ENCODE results near the gene APBB1IP.
"Not testable (repeated sequence)": the region's sequence is repeated elsewhere in the genome, so short reads cannot be mapped to it uniquely, and the experiment has no call there.

APBB1IP gene

DNA sequence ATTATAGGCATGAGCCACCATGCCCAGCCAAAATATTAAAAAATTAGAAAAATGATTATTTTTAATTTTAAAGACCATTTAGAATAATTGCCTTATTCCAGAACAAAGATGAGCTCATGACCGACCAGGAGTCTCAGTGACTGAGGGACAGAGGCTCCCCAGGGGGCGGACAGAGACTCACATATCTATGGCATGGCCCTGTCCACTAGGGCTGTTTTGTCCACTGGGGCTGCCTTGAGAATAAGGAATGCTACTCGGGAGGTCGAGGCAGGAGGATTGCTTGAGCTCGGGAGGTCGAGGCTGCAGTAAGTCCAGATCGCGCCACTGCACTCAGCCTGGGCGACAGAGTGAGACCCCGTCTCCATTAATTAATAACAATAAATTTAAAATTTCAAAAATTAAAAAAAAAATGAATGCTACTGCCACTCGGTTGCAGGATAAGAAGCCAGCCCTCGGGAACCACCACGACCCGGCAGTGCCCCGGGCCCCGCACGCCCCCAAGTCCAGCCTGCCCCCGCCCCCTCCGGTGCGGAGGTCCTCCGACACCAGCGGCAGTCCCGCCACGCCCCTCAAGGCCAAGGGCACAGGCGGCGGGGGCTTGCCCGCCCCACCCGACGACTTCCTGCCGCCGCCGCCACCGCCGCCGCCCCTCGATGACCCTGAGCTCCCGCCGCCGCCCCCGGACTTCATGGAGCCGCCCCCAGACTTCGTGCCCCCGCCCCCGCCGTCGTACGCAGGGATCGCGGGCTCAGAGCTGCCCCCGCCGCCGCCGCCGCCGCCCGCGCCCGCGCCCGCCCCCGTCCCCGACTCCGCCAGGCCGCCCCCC, 128.6 kb downstream of the APBB1IP start:
- no peak for DNase-seq (ENCODE audit: low read depth)

DNA sequence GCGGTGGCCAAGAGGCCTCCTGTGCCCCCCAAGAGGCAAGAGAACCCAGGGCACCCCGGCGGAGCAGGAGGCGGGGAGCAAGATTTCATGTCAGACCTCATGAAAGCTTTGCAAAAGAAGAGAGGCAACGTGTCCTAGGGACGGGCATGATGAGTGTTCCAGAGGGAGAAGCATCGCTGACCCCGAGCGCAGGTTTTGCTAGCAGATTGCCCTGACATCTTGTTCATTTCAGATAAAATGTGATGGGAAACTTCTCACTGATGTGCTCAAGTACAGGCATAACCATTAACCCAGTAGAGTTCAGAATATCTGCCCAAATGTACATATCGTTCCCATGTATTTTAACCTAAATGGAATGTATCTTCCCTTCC, 129.2 kb downstream of the APBB1IP start:
- no peak for DNase-seq (ENCODE audit: low read depth)

DNA sequence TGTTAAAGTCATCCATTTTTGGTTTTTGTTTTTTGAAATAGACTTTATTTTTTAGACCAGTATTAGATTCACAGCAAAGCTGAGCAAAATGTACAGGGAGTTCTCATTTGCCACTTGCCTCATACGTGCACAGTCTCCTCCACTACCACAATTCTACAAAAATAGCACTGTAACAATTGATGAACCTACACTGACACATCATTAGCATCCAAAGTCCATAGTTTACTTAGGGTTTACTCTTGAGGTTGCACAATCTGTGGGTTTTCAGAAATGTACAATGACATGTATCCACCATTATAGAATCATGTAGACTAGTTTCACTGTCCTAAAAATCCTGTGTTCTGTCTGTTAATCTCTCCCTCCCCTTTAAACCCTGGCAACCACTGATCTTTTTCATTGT, 133.5 kb downstream of the APBB1IP start:
- no peak for DNase-seq (ENCODE audit: low read depth)

DNA sequence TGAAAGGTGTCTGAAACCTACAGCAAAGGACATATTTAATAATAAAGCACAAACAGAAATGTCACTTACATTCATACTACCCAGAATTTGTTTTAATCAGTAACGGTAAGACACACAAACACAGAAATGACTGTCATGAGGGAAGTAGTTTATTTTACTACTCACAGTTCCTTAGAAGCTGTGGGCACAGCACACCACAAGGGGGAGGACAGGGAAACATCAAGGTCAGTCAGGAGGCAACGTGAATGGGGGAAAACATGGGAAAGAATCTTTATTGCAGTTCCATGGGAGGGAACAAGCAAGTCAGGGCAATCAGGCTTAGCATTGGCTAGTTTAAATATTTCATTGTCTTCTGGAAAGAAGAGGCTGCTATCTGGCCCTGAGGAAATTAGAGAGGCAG, 135.5 kb downstream of the APBB1IP start:
- DNase-seq (ENCODE audit: low read depth) = no peak

DNA sequence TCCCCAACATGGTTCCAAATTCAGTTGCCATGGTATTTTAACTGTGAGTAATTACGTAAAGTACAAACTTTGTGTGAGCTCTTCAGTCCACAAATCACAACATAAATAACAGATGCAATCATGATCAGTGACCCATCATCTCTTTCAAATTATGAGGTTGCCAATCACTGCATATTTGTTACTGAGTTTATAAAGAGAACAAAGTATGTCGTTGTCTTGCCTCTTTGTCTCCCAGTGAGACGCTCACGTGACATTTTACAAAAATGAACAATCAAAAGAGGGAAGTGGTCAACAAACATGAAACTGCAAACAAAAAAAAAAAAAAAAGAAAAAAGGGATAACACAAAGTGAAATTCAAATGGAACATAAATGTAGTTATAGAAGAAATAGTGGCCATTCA, 136.6 kb downstream of the APBB1IP start:
- DNase-seq (ENCODE audit: low read depth) = no peak

DNA sequence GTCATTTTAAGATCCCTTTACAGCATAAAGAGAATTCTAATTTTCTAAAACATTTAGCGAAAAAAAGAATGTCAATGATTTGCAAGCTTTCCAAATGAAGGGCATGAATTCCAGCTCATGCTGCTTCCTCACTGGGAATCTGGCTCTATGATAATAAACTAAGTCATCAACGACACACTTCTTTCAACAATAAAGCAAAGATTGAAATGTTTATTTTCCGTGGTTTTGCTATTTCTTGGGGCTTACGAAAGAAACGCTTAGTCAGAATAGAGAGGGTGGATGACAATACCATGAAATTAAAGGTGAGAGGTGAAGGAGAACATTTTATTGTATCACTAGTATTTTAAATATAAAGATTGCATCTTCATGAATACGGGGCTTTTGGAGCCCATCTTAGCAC, 140.2 kb downstream of the APBB1IP start:
- not testable (repeated sequence) for DNase-seq (ENCODE audit: low read depth)

DNA sequence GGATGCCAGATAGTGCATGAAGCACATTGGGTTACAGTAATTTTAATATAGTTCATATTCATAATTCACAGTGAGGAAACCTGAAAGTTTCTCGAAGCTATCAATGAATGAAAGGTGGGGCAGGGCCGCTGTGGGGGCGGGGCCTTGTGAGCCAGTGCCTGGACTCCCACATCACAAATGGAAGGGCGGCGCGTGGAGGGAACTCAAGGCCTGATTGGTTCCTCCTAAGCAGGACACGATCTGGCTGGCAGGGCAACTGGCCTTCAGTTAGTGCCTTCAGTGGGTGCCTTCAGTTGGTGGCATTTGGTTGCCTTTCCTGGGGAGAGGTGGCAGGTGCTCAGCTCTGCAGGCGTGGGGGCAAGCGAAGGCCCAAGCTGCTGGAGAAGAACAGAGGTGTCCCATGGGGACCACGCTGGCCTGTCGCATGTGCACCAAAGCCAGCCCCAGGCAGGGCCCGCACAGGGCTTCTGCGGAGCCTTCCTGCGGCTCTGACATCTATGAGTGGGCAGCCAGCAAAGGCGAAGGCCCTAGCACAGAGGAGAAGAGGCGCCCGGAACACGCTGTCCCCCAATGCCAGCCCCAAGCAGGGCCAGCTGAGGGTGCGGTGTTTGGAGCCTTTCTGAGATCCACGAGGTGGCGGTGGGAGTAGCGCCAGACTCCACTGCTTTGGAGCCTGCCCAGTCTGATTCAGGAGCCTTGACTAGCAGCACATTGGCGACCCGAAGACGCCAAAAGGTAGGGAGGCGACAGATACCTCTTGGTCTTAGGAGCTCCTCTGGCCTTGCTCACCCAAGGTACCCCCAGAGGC, 141.3 kb downstream of the APBB1IP start:
- DNase-seq (ENCODE audit: low read depth) = no peak

DNA sequence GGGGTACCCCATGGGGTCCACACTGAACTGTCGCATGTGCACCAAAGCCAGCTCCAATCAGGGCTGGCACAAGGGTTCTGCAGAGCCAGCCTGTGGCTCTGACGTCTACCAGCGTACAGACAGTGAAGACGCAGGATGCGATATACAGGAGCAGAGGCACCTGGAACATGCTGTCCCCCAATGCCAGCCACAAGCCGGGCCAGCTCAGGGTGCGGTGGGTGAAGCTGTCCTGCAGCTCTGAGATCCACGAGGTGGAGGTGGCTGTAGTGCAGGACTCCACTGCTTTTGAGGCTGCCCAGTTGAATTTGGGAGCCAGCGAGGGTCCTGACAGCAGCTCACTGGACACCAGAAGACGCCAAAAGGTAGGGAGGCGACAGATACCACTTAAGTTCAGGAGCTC, 148.1 kb downstream of the APBB1IP start:
- no peak for DNase-seq (ENCODE audit: low read depth)

DNA sequence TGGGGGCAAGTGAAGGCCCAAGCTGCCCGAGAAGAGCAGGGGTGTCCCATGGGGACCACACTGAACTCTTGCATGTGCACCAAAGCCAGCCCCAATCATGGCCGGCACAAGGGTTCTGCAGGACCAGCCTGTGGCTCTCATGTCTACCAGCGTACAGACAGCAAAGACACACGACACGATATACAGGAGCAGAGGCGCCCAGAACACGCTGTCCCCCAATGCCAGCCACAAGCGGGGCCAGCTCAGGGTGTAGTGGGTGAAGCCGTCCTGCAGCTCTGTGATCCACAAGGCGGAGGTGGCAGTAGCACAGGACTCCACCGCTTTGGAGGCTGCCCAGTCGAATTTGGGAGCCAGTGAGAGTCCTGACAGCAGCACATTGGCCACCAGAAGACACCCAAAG, 150.5 kb downstream of the APBB1IP start:
- no peak for DNase-seq (ENCODE audit: low read depth)

DNA sequence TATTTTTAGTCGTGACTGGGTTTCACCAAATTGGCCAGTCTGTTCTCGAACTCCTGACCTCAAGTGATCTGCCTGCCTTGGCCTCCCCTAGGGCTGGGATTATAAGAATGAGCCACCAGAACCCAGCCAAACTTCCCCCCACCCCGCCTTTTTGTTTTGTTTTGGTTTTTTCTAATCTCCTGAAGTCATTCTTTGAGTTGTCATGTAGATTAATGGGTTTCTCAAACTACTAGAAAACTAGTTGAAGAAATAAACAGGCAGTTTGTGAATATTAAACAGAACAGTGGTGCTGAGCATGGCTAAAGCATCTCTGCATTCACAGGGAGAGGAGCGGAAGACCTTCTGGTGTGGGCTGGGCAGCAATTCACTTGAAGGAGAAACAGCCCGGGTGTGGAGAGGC, 151.7 kb downstream of the APBB1IP start:
- DNase-seq (ENCODE audit: low read depth) = not testable (repeated sequence)

DNA sequence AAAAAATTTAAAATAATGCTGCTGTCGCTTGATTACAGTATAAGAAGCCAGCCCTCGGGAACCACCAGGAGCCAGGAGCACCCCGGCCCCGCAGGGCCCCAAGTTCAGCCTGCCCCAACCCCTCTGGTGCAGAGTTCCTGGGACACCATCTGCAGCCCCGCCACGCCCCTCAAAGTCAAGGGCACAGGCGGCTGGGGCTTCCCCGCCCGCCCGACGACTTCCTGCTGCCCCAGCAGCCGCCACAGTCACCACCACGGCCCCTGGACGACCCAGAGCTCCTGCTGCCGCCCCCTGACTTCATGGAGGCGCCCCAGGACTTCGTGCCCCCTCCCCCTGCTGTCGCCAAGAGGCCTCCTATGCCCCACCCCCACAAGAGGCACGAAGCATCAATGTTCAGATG, 155.8 kb downstream of the APBB1IP start:
- no peak for DNase-seq (ENCODE audit: low read depth)

DNA sequence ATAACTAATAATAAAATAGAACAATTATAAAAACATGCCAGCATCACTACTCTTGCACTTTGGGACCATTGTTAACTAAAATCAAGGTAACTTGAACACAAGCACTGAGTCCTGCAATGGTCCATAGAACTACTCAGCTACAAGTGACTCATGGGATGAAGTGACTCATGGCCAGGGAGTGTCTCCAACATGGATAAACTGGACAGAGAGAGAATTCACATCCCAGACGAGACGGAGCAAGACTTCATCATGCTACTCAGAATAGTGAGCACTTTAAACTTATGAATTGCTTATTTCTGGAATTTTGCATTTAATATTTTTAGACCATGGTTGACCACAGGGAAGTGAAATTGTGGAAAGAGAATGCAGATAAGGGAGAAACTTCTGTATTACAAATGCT, 165.1 kb downstream of the APBB1IP start:
- not testable (repeated sequence) for DNase-seq (ENCODE audit: low read depth)

DNA sequence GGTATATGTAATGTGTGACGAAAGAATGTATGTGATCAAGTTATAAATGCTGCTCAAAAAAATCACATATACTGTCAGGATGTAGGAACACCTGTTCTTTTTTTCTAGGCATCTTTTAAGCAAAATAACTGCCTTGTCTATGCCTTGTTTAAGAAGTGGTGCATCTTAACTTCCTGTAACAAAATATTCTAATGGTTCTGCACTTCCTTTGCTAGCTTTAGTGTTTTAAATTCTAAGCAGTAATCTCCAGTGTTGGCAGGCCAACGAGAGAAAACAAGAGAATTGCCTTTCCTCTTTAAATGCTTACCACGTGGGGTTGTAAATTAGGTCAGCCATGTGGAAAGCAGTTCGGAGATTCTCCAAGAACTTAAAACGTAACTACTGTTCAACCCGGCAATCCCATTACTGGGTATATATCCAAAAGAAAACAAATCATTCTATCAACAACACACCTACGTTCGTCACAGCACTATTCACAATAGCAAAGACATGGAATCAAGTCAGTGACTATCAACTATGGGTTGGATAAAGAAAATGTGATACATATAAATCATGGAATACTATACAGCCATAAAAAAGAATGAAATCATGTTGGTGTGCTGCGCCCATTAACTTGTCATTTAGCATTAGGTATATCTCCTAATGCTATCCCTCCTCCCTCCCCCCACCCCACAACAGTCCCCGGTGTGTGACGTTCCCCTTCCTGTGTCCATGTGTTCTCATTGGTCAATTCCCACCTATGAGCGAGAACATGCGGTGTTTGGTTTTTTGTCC, 166.4 kb downstream of the APBB1IP start:
- DNase-seq (ENCODE audit: low read depth) = not testable (repeated sequence)

DNA sequence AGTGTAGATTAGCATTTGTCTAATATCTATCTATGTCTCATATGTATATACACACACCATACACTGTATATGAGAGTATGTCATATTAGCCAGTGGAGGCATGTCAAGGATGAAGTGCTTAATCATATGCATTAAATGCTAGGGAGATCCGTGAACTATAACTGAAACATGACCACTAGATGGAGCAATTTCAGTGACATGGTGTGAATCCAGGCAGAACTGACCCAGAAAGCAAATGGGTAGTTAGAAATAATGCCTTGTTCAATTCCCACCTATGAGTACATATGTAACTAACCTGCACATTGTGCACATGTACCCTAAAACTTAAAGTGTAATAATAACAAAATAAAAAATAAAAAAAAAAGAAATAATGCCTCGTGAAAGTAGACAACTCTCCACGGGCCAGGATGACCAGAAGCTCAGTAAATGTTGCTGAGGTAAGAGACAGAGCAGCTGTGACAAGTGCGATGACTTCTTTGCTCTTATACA, 168.3 kb downstream of the APBB1IP start:
- DNase-seq (ENCODE audit: low read depth) = not testable (repeated sequence)

DNA sequence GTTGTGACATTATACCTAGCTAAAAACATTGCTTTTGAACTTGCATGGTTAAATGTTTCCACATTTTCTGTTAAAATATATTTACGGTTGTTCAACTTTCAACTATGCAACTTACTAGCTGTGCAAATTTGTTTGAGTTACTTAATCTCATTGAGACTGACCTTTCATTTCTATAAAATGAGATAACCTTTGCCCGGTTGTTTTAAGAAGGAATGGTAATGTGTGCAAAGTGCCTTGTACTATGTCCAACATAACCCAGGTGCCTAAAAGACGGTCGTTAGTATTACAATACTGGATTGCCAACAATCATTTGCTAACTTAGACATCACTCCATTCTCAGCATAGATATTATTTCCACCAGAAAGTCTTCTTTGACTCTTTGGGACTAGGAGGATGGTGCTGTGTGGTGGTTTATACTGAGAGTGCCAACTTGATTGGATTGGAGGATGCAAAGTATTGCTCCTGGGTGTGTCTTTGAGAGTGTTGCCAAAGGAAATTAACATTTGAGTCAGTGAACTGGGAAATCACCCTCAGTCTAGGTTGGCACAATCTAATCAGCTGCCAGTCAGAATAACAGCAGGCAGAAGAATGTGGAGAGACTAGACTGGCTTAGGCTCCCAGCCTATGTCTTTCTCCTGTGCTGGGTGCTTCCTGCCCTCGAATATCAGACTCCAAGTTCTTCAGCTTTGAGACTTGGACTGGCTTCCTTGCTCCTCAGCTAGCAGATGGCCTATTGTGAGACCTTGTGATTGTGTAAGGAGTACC, 174.2 kb downstream of the APBB1IP start:
- DNase-seq (ENCODE audit: low read depth) = no peak
